H1 (cell line): ENCODE results near the gene CAPZB. TPM values are rescaled to one million over a fixed set of nuclear protein-coding genes. Genes with fewer than 3 reads are reported as not detected.

Source experiments
- NANOG ChIP-seq: IDR thresholded peaks from 2 replicates; pipeline ENCODE4 v1.6.1; 2011; ENCODE audit warnings: low read length, low read depth, mild to moderate bottlenecking, inconsistent platforms; ENCODE audit not compliant: insufficient read depth, poor library complexity, severe bottlenecking
- polyA plus RNA-seq, 7 experiments: library from polyadenylated mRNA; depleted of rRNA in 3 of 7; stranded (reverse) in 5 of 7; unstranded in 2 of 7; fragments of >200 nt in 5 of 7; fragments of 200-250 nt in 2 of 7; gene quantifications; 1 replicate in 5 of 7; 2 replicates in 1 of 7; 4 replicates in 1 of 7; pipeline versions ENCODE4 v1.2.1 to v1.2.3, GENCODE V29; 2011 to 2013; ENCODE audit warnings: missing spikeins in 2 of 7, mixed read lengths in 2 of 7
- total RNA-seq: library from RNA; stranded (reverse); fragmentation: NEBNext Ultra II Directional; extraction: Animal tissue kit (Norgen Biotek cat#: 25700); gene quantifications from 2 replicates; pipeline ENCODE4 v1.2.1, GENCODE V29; 2021

The CAPZB gene
- total and polyA plus RNA-seq, 2 of the 8 experiments (the other 6 are each of a cell fraction or from before 2014, with no cell fraction given): 162 to 371 TPM

DNA sequence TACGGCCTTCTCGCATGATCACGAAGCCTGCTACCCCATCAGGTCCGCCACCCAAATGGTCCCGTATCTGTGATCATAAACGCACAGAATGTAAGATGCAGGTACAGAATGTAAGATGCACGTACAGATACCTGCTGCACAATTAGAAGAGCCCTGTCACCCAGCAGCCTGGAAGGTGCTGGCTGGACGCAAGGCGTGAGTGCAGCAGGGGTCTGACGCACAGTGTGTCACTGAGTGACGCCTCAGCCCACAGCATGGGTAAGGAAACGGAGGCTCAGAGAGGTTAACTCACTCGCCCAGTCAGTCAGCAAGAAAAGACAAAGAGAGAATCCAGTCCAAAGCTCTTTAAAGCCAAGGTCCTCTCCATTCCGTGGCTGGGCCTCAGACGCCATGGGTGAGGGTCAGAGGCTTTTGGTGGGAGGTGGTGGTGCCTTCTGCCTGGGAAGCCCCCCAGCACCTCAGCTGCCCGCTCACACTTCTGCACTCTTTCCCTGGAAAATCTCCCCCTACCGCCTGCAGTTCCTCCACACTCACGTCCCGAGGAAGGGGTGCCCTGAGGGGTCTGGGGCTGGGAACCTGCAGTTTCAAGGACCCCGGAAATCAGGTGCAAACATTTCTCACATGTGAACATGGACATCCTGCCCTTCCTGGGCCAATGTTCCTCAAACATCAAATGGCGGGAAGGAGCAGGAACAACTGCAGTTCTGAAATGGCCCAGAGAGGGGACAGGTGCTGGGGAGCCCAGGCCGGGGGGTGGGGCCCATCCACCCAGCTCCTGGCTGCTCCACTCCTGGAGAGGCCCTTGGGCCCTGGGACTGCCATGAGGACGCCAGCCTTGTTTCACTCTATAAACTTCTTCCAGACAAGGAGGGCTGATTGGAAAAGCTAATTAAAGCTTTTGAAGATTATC, 113.9 kb downstream of the CAPZB start (continued):
- TF ChIP-seq NANOG: no peak
